Right ventricle myocardium inferior (tissue), 1 donor: ENCODE data around the gene AXL. TPM values are rescaled to one million over a fixed set of nuclear protein-coding genes. Genes with fewer than 3 reads are reported as not detected.
A peak's percentile ranks its signal among the peaks of the same experiment; 100 is the strongest.
"Not testable (repeated sequence)": the region's sequence is repeated elsewhere in the genome, so short reads cannot be mapped to it uniquely, and the experiment has no call there.

Experiments used
- ATAC-seq: fragments of 200-7000 bp; cut with Tn5 transposase; one replicate; pipeline ENCODE4 v1.9.1; 2020; ENCODE audit warnings: mild to moderate bottlenecking, moderate library complexity
- DNase-seq: peaks from one replicate; pipeline ENCODE4 v3.0.0; 2021; ENCODE audit errors: missing footprints
- intact Hi-C: fragments of 100-400 bp; cut with DNase I; formaldehyde crosslinking; loops from one replicate; pipeline ENCODE4 v1.11.0; 2022
- long read RNA-seq: library from polyadenylated mRNA; unstranded; transcript quantifications from one replicate; pipeline ENCODE4 v2.0.0, GENCODE V29; 2021
- total RNA-seq: library from RNA; stranded (reverse); fragmentation: NEBNext Ultra II Directional; extraction: Animal tissue kit (Norgen Biotek cat#: 25700); gene quantifications from one replicate; pipeline ENCODE4 v1.2.1, GENCODE V29; 2021
- donor health status: DM: no; HTN: yes; CAD: no; lungs with severe emphysema.

Gene AXL
- total RNA-seq, result 19.8 TPM
- long read RNA-seq, full-length matches to known transcripts, result 4 of 13 reads
- long read RNA-seq, partial matches to known transcripts, result 9 of 13 reads
- long read RNA-seq, other reads (novel, unspliced or antisense), result 0 of 13 reads

DNA sequence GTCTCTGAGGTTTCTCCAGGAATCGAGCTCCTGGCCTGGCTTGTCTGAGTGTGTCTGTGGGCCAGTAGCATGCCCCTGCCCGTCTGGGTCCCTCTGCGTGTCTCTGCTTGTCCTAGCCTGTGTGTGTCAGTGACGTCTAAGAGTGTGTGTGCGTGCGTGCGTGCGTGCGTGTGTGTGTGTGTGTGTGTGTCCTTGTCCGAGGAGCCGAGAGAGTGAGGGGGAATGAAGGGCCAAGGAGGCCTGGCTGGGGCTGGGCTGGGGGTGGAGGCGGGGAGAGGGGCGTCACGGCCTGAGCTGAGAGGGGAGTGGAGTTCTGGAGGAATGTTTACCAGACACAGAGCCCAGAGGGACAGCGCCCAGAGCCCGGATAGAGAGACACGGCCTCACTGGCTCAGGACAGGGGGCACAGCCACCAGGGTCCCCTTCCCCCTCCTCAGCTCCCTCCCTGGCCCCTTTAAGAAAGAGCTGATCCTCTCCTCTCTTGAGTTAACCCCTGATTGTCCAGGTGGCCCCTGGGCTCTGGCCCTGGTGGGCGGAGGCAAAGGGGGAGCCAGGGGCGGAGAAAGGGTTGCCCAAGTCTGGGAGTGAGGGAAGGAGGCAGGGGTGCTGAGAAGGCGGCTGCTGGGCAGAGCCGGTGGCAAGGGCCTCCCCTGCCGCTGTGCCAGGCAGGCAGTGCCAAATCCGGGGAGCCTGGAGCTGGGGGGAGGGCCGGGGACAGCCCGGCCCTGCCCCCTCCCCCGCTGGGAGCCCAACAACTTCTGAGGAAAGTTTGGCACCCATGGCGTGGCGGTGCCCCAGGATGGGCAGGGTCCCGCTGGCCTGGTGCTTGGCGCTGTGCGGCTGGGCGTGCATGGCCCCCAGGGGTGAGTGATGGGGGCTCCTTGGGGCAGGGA is at the start of gene AXL:
TSS of gene AXL (plus strand) at position 609 of the 893 bp plus-strand sequence. CDS start at position 779, 170 bp downstream.
- intact Hi-C loops, result no loop called here
- ATAC-seq, result peak; percentile 81
- DNase-seq, result peak; percentile 90

- no peak for DNase-seq
- intact Hi-C loops, result no loop called here
- ATAC-seq, result no peak
Measured at GRCh38 chr19:41172297-41173164, 46.5 kb upstream of the AXL start.

GRCh38 chr19:41174297-41174928 is 44.6 kb upstream of the AXL start:
- DNase-seq (no peak), ATAC-seq (no peak)
- intact Hi-C loops, result no loop called here

GRCh38 chr19:41175801-41176777 is 42.9 kb upstream of the AXL start:
- intact Hi-C loops, result no loop called here
- ATAC-seq, result peak; percentile 84
- DNase-seq, result peak; percentile 82

- ATAC-seq, DNase-seq, intact Hi-C loops: not testable (repeated sequence)
Measured at GRCh38 chr19:41180173-41180572, 38.9 kb upstream of the AXL start.

DNA sequence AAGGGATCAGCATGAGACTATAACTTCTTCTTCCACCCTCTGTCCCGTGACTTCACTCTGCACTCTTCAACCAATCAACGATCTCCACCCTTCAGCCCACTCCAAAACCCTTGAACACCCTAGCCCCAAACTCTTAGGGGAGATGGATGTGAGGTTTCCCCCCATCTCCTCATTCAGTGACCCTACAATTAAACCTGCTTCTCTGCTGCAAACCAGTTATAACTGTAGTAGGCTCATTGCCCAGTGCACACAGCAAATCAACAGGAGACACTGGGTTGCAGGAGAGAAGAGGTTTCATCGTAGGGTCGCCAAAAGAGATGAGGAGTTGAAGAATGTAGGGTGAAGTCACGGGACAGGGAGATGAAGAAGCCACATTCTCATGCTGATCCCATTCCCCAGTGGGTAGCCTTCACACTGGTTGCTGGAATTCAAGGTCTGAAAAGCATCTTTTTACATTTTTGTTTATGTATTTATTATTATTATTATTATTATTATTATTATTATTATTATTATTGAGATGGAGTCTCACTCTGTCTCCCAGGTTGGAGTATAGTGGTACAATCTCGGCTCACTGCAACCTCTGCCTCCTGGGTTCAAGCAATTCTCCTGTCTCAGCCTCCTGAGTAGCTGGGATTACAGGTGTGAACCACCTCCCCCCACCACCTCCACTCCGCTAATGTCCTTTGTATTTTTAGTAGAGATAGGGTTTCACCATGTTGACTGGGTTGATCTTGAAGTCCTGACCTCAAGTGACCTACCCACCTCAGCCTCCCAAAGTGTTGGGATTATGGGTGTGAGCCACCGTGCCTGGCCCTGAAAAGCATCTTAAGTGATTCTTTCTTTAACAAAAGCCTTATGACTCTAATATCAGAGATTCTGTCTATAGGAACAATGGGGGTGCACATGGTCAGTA is 31.8 kb upstream of the AXL start:
- DNase-seq, result no peak
- intact Hi-C loops, result no loop called here
- no peak for ATAC-seq

DNA sequence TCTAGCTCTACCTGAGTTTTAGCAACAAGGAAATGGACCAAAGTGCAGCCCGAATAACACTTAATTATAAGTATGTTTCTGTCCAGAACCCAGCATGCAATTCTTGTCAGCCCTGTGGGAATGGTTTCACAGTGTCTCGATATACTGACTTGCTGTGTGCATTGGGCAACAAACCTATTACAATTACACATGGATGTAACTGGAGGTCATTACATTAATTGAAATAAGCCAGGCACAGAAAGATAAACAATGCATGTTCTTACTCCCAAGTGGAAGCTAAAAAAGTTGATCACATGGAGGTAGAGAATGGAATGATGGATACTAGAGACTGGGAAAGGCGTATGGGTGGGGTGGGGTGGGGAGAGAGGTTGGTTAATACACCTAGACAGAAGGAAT is 31.1 kb upstream of the AXL start:
- ATAC-seq (no peak), DNase-seq (no peak)
- intact Hi-C loops, result no loop called here

DNA sequence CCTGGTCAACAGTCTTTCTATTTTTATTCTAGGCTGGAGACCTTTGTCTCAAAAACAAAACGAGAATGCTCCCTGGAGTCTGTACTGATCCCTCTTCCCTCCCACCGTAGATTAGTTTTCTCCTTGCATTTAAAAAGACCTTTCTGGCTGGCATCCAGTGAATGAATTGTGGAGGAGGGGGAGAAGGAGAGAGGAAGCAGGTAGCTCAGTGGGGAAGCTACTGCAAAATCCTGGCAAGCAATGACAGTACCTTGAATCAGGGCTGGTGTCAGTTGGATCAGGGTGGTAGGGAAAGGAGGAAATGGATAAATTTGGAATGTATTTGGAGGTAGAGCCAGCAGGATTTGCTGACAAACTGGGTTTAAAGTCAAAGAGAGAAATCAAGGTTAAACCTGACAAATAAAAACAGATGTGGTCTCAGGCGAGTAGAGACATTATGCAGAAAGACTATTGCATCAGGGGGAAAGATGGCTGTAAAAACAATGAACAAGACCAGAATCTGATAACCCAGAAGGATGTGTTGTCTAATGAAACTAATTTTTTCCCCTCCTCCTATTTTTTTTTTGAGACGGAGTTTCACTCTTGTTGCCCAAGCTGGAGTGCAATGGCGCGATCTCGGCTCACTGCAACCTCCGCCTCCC is 29.5 kb upstream of the AXL start:
- DNase-seq (no peak), ATAC-seq (no peak)
- intact Hi-C loops, result no loop called here

DNA sequence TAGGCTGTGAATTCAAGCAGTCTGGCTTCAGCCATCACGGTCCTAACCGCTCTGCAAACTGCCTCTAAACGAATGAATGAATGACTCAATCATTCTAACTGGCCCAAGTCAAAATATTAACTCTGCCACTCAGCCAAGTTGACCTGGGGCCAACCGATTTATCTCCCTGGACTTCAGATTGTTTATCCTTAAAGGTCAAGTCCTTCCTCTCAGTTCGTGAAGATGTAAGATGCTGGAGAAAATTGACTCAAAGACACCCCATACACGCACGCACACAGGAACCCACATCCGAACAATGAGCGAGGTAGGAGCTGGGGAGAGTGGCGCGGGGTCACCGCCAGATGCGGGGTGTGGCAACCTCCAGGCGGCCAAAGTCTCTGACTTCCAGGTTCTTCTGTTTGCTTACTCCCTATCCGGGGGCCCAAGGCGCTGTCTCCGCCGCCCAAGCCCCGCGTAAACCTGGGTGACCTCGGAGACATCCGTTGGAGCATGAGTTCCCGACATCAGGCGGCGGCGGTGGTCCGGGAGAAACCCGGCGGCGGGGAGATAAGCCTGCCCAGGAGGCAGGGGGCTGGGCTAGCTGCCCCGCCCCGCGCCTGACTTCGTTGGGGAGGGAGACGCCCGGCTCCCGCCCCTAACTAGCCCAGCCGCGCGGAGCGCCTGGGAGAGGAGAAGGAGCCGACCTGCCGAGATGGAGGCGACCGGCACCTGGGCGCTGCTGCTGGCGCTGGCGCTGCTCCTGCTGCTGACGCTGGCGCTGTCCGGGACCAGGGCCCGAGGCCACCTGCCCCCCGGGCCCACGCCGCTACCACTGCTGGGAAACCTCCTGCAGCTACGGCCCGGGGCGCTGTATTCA is 26.2 kb upstream of the AXL start, which contains the start of gene CYP2S1:
TSS of gene CYP2S1 (plus strand) at position 646 of the 856 bp plus-strand sequence. CDS start at position 692, 46 bp downstream.
- intact Hi-C loops, result no loop called here
- ATAC-seq (peak; percentile 58), DNase-seq (no peak)

GRCh38 chr19:41193430-41194156 is 25.4 kb upstream of the AXL start:
- no peak for ATAC-seq
- intact Hi-C loops, result no loop called here
- no peak for DNase-seq

DNA sequence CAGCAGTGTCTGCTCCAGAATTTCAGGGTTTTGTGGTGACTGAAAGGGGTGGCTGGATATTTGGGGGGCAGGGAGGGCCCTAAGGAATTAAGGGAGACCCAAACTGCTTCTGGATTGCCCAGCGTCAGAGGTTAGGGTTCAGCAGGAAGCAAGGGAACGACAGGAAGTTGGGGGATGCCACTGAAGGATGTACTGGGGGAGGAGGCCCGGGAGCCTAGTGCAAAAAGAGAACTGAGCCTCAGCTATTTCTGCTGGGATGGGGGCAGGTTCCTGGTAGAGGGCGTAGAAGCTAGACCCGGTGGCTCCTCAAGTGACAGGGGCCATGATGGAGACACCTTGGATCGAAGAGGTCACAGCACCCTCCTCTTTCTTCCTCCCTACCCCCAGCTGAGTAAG is 24.9 kb upstream of the AXL start:
- DNase-seq (no peak), ATAC-seq (no peak)
- intact Hi-C loops, result no loop called here

GRCh38 chr19:41195675-41196497 is 23.1 kb upstream of the AXL start:
- DNase-seq (no peak), ATAC-seq (no peak)
- intact Hi-C loops, result no loop called here

- intact Hi-C loops, result no loop called here
- peak; percentile 15 for ATAC-seq
- DNase-seq, result no peak
Measured at GRCh38 chr19:41198559-41198958, 20.5 kb upstream of the AXL start.

GRCh38 chr19:41203371-41203770 is 15.7 kb upstream of the AXL start:
- no peak for DNase-seq
- intact Hi-C loops, result loop anchor here (5.0 to 10.0 kb wide), 2 partner anchors 149 to 241 kb away; partner anchors contain the start of genes ERICH4 and TGFB1
- ATAC-seq, result no peak
